PC-9 (cell line): Measurements from ENCODE around the gene CIAO3. TPM values are rescaled to one million over a fixed set of nuclear protein-coding genes. Genes with fewer than 3 reads are reported as not detected.
A peak's percentile ranks its signal among the peaks of the same experiment; 100 is the strongest.

Experiments used
- BruUV-seq: library from RNA; stranded (reverse); fragments of 400-500 nt; replicated peaks from 2 replicates; lab custom pipeline; 2021; lab: Mats Ljungman, UMichigan
- CTCF ChIA-PET: fragments of 300-600 bp; sonication (Branson Sonifier 250); formaldehyde crosslinking; loops from one replicate; lab custom pipeline; 2022; ENCODE audit warnings: antibody characterized with exemption; lab: Charles Lee
- POLR2A ChIA-PET: fragments of 300-600 bp; sonication (Branson Sonifier 250); formaldehyde crosslinking; loops from one replicate; lab custom pipeline; 2022; ENCODE audit warnings: antibody characterized with exemption; ENCODE audit not compliant: unreplicated experiment; lab: Charles Lee
- DNase-seq, 2 experiments: peaks; one replicate each; pipeline versions ENCODE4 v3.0.0 to v3.0.0-alpha.2; 2015 to 2022; ENCODE audit warnings: mixed read lengths in 1 of 2
- H2AFZ ChIP-seq: fragments of 200-600 bp; sonication (generic); 2 replicates; pipeline ENCODE4 v1.8.1; 2017; ENCODE audit warnings: antibody characterized with exemption
- H3F3A ChIP-seq: fragments of 200-600 bp; sonication (generic); 2 replicates; pipeline ENCODE4 v1.8.1; 2017; ENCODE audit warnings: antibody characterized with exemption, mild to moderate bottlenecking, low read depth; ENCODE audit not compliant: insufficient read depth
- H3K27ac ChIP-seq: fragments of 200-600 bp; sonication (generic); 2 replicates; pipeline ENCODE4 v1.6.1; 2016; ENCODE audit warnings: mixed run types
- H3K27me3 ChIP-seq: fragments of 200-600 bp; sonication (generic); 2 replicates; pipeline ENCODE4 v1.6.1; 2016; ENCODE audit warnings: low read depth, mixed run types; ENCODE audit not compliant: insufficient read depth
- H3K36me3 ChIP-seq: fragments of 200-600 bp; sonication (generic); 2 replicates; pipeline ENCODE4 v1.6.1; 2016; ENCODE audit warnings: low read depth, mixed run types
- H3K4me1 ChIP-seq: fragments of 200-600 bp; sonication (generic); replicated peaks from 2 replicates; pipeline ENCODE4 v1.6.1; 2016; ENCODE audit warnings: mixed run types; ENCODE audit not compliant: insufficient read depth
- H3K4me2 ChIP-seq: fragments of 200-600 bp; sonication (generic); 2 replicates; pipeline ENCODE4 v1.6.1; 2017; ENCODE audit warnings: mixed run types
- H3K4me3 ChIP-seq: fragments of 200-600 bp; sonication (generic); 2 replicates; pipeline ENCODE4 v1.6.1; 2016; ENCODE audit warnings: mixed run types
- H3K79me2 ChIP-seq: fragments of 200-600 bp; sonication (generic); 2 replicates; pipeline ENCODE4 v1.6.1; 2017; ENCODE audit warnings: low read depth, mixed run types
- H3K9me2 ChIP-seq: fragments of 200-600 bp; sonication (generic); 2 replicates; pipeline ENCODE4 v1.8.1; 2017; ENCODE audit warnings: mild to moderate bottlenecking; ENCODE audit not compliant: insufficient read depth
- H3K9me3 ChIP-seq: fragments of 200-600 bp; sonication (generic); 2 replicates; pipeline ENCODE4 v1.8.1; 2016; ENCODE audit warnings: low read depth; ENCODE audit not compliant: insufficient read depth
- H4K20me1 ChIP-seq: fragments of 200-600 bp; sonication (generic); 2 replicates; pipeline ENCODE4 v1.8.1; 2017; ENCODE audit not compliant: insufficient read depth
- EZH2 ChIP-seq: fragments of 200-600 bp; sonication (generic); IDR thresholded peaks from 2 replicates; pipeline ENCODE4 v1.8.0; 2017; ENCODE audit warnings: antibody characterized with exemption, low read depth
- intact Hi-C: fragments of 100-400 bp; cut with micrococcal nuclease; formaldehyde crosslinking; loops from one replicate; pipeline ENCODE4 v1.10.0; 2022; ENCODE audit not compliant: unreplicated experiment
- total RNA-seq: library from RNA; stranded (reverse); gene quantifications from 2 replicates; pipeline ENCODE4 v1.2.3, GENCODE V29; 2021
- TF ChIP-seq, protein P1 (sequence below): fragments of 200-600 bp; sonication (generic); conservative IDR thresholded peaks from 2 replicates; pipeline ENCODE4 v1.6.1; 2017; ENCODE audit warnings: mixed run types, antibody characterized with exemption, mild to moderate bottlenecking, moderate library complexity

Gene CIAO3
- total RNA-seq, 1 experiment from 2014 or later = 44.2 TPM

DNA sequence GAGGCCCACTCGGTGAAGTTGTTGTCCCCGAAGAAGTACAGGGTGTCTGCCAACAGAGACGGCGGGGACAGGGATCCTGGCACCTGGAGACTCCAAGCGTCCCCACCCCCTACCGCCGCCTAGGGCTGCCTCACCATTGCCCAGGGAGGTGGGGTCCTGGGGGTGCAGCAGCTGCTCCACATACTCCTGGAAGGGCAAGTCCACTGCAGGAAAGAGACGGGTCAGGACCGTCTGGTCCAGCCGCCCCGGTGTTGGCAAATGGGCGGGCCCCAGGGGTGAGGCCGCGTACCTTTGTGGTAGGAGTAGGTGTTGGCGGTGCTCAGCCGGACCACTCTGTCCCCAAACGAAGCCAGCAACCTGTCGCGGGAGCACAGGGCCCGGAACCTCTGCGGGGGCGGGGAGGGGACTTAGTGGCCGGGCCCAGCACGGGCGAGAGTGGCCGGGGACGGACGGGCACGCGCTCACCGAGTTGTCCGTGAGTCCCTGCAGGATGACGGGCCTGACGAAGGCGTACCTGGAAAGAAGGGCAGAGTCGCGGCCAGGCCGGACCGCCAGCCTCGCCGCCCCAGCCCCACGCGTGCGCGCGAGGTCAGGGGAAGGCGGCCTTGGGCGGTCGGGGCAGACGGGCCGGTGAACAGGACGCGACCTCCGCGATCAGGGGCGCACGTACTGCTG lies 57.3 kb downstream of the CIAO3 start:
- intact Hi-C loops = loop anchor here (5.0 kb wide), 1 partner anchor 156 kb away; the partner anchor contains the start of gene CAPN15
- peaks cover 30% of the 10 kb centered on the region for H4K20me1 ChIP-seq
- no peak overlapping the region for H2AFZ ChIP-seq
- no peaks in the 10 kb centered on the region; the same call in 1 of the 2 replicates for H3K36me3 ChIP-seq
- H3K9me2 ChIP-seq = no peaks in the 10 kb centered on the region
- peaks cover 33% of the 10 kb centered on the region for H3K4me1 ChIP-seq
- no peaks in the 10 kb centered on the region for H3K27me3 ChIP-seq
- CTCF ChIA-PET = no interaction called here
- no peak for TF ChIP-seq EZH2
- TF ChIP-seq, protein P1, sequence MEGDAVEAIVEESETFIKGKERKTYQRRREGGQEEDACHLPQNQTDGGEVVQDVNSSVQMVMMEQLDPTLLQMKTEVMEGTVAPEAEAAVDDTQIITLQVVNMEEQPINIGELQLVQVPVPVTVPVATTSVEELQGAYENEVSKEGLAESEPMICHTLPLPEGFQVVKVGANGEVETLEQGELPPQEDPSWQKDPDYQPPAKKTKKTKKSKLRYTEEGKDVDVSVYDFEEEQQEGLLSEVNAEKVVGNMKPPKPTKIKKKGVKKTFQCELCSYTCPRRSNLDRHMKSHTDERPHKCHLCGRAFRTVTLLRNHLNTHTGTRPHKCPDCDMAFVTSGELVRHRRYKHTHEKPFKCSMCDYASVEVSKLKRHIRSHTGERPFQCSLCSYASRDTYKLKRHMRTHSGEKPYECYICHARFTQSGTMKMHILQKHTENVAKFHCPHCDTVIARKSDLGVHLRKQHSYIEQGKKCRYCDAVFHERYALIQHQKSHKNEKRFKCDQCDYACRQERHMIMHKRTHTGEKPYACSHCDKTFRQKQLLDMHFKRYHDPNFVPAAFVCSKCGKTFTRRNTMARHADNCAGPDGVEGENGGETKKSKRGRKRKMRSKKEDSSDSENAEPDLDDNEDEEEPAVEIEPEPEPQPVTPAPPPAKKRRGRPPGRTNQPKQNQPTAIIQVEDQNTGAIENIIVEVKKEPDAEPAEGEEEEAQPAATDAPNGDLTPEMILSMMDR = no peak
- H3K4me2 ChIP-seq = peak overlapping the region; percentile 86
- no TSS peak for BruUV-seq
- POLR2A ChIA-PET = no interaction called here
- no peak for DNase-seq
- H3K79me2 ChIP-seq = peaks cover 33% of the 10 kb centered on the region
- H3K4me3 ChIP-seq = peak overlapping the region; percentile 83
- peaks cover 41% of the 10 kb centered on the region; the same call in 1 of the 2 replicates for H3F3A ChIP-seq
- no peak overlapping the region for H3K27ac ChIP-seq
- no peaks in the 10 kb centered on the region for H3K9me3 ChIP-seq

DNA sequence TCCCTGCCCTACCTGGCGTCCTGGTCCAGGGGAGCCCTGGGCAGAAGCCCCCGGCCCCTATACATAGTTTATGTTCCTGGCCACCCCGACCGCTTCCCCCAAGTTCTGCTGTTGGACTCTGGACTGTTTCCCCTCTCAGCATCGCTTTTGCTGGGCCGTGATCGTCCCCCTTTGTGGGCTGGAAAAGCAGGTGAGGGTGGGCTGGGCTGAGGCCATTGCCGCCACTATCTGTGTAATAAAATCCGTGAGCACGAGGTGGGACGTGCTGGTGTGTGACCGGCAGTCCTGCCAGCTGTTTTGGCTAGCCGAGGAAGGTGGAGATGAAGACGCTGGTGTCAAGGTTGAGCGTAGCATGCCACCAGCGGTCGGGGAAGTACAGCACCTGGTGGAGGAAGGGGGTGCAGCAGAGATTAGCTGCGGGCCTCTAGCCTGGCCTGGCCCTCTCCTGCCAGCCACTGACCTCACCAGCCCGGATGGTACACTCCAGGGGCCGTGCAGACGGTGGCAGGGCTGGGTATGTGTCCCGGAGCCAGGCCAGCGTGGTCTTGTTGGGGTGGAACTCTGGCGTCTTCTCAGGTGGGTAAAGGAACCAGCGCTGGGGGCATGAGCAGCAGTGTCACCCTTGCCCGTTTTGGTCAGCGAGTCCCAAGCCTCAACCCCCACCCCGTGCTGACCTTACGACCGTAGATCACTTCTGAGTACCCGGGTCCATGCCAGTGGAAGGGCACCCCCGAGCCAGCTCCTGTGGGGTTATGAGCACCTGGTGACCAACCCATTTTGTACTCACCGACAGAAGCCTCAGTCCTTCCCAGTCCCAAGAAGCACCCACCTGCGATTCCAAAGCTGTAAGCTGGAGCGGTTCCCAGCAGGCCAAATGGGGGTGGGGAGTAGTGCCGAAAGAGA lies 58.1 kb downstream of the CIAO3 start:
- BruUV-seq = no TSS peak

More for the DNA sequence above, 58.1 kb downstream of the CIAO3 start:
- ChIA-PET POLR2A (interaction anchor here (0.6 kb wide), 1 partner anchor 112 kb away, joined by 7 read pairs; no protein-coding TSS in a partner anchor), CTCF (no interaction called here)
- Histone ChIP-seq H3F3A (peaks cover 40% of the 10 kb centered on the region; the same call in 1 of the 2 replicates), H3K27ac (no peak overlapping the region), H3K27me3 (no peaks in the 10 kb centered on the region), H3K9me2 (no peaks in the 10 kb centered on the region), H3K36me3 (no peaks in the 10 kb centered on the region; the same call in 1 of the 2 replicates), H3K4me3 (peak overlapping the region; percentile 83), H4K20me1 (peaks cover 30% of the 10 kb centered on the region), H3K79me2 (peaks cover 33% of the 10 kb centered on the region), H3K4me2 (peak overlapping the region; percentile 86), H3K4me1 (peaks cover 33% of the 10 kb centered on the region), H3K9me3 (no peaks in the 10 kb centered on the region), H2AFZ (no peak overlapping the region)
- no peak for DNase-seq
- no peak for TF ChIP-seq EZH2
- TF ChIP-seq, protein P1 = no peak
- intact Hi-C loops = loop anchor here (5.0 kb wide), 1 partner anchor 155 kb away; the partner anchor contains the start of gene CAPN15
